NCI-H226 (cell line): Measurements from ENCODE around the gene ATXN1.

ENCODE experiments used
- DNase-seq: peaks from one replicate; pipeline ENCODE4 v3.0.0-alpha.2; 2015

ATXN1 gene

DNA sequence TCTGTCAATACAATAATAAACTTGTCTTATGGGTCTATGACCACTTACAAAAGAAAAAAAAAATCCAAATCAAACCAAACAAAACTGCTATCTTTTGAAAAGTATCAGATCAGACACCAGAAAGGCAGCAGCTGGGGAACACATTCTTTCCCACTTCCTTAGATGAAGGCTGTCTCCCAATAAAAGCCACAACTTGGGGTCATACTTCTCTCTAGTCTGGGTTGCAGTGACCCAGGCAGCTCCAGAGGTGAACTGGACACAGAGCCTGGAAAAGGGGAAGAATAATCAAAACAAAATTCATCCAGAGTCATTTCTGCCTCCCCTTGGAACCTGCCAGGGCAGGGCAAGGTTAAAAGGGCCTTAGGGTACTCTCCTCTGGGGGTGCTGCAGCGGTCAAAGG is 19.1 kb downstream of the ATXN1 start:
- no peak for DNase-seq

GRCh38 chr6:16741112-16742016 is 19.9 kb downstream of the ATXN1 start:
- peak; percentile 93 for DNase-seq

DNA sequence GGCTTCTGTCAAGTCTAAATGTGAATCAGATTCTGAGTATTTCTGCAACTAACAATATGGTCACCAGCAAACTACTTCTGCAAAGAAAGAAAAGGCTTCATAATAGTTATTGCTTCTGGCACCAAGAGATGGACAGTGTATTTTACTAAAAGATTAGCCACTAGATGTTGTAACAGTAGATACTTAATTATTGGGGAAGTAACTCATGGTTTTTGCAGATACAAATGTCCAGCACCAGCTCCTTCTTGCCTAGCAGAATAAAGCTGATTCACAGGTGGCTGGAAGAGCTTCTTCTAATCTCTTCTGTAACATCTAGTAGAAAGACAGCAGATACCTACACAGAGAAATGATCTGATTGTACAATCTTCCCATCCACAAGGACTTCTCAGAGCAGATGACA is 21.2 kb downstream of the ATXN1 start:
- DNase-seq, result no peak

DNA sequence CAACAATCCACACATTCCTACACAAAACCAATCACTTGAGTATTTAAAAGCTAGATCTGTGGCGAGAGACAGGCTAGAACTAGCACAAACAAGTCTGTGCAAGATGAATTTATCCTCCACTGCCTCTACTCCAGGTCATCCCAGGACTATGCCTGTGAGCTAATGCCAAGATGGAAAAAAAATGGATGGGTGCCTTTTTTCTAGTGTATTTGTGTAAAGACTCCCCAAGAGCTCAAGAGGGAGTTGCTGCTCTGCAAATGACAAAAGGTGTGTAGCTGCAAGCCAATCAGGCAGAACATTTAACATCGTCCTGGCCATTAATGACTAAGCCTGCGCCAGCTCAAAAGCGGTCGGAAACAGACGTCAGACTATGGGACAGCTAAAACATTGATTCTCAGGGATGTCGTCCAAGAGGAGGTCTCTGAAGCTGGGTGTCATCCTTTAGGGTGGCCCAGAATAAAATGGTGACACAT is 21.9 kb downstream of the ATXN1 start:
- peak; percentile 30 for DNase-seq

DNA sequence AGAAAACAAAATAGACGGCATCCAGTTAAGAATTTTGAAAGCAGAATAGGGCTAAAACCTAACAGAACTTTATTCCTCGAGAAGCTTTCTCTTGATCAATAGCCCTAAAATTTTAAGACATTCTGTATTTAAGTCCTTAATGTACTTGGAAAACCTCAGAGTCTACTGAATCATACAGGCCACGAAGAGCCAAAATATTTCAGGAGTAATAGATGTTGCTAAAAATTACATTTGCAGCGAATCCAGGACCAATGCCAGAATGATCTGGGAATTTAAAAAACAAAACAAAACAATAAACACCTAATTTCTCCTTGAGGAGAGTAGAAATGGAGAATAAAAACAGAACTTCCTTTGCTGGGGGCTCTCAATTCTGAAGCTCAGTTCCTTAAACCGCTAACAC is 23.3 kb downstream of the ATXN1 start:
- no peak for DNase-seq

DNA sequence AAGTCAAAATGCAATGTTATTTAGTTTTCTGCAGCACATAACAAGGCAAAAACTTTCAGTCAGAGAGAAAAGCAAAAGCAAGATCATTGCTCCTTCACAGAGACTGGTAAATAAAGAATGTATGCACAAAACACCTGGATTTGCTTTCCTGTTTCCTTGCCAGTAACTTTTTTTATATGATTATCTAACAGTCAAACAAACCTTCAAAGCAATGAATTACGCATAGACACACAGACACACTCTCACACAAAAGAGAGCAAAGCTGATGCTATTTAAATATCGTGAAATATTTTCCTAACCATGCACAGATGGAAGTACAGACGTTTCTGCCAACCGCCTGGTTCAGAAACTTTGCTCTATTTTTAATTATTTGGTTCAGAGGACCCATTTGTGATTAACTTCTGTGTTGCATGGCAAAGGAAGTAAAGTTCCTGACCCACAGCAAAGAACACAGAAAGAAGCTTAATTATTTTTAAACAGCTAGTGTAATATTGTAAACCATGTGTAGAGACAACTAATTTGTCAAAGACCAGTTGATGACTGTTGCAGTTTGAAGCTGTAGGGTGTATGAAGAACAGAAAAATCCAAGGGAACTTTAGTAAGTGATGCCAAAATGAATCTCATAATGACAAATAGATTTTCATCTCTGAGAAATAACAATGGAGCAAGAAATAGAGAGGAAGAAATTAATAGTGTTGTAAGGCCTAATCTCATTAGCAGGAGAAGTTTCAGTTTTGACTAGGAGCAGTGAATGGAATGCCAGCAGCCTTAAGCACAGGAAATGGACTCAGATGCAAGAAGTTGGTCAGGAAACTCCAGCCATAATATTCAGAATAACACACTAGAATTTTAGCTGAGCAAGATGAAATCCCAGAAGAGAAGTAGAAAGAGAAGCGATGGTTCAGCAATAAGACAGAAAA is 24.1 kb downstream of the ATXN1 start:
- peak; percentile 27 for DNase-seq

DNA sequence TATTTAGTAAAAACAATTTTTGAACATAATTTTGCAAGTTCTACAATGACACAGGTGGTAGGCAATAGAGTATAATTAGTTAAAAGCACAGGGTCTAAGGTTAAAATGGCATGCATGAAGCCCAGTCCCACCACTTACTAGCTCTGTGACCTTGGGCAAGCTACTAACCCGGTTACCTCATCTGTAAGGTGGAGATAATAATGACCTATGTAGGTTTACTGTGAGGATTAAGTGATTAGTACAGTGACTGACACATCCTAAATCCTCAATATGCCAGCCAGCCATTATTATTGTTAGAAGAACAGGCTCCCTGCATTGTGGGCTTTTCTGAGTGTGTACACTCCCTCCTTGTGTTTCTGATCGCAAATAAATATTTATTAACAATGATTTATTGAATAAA is 26.2 kb downstream of the ATXN1 start:
- DNase-seq, result no peak

DNA sequence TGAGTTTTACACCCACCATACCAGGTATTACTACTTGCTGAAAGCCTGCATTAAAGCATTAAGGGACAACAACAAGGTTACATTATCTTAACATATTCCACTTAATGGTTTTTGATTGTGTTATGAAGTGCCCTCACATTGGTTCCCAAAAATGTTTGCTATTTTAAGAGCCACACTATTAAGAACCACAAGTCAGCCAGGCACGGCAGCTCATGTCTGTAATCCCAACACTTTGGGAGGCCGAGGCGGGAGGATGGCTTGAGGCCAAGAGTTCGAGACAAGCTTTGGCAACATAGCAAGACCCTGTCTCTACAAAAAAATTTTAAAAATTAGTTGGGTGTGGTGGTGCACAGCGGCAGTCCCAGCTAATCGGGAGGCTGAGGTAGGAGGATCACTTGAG is 28.2 kb downstream of the ATXN1 start:
- DNase-seq, result no peak

DNA sequence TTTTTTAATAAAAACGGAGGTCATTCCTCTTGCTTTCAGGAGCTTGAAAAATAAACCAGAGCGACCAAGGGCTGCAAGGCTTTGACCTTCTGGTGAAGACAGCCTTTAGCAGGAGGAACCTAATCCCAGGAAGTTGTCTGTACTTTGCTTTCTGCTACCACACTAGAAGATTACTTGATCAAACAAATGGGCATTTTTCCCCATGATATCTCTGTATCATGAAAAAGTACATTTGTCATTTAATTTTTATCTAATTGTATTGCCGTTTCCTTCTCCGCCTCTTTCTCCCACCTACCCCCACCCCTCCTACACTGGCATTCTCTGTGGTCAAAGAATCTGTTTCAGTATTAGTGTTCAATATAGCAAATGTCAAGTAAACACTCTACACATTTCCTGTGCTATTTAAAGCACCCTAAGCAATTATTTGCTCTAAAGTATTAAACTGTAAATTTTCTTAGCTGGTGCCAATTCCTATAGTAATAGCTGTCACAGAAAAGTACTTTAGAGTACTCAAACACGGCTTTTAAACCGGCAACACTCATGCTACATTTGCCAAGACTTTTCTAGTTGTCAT is 29.7 kb downstream of the ATXN1 start:
- DNase-seq, result no peak

GRCh38 chr6:16730738-16731477 is 30.4 kb downstream of the ATXN1 start:
- DNase-seq, result no peak

DNA sequence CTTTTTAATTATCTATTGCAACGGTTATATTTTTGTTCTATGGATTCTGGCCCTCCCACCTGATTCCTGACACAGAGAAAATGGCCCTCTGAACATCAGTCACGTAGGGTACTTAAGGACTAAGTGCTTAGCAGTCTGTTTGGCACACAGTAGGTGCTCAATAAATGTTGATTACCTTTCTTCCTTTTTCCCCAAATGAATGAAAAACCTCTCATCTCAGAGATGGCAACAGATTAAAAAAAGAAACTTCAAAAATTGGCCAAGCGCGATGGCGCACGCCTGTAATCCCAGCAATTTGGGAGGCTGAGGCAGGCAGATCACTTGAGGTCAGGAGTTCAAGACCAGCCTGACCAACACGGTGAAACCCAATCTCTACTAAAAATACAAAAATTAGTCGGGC is 31.5 kb downstream of the ATXN1 start:
- DNase-seq, result no peak

- DNase-seq, result no peak
These were observed 32.0 kb downstream of the ATXN1 start for GRCh38 chr6:16729183-16729691.

- DNase-seq, result no peak
These were observed 32.6 kb downstream of the ATXN1 start for GRCh38 chr6:16728513-16729182.

GRCh38 chr6:16727996-16728395 is 33.3 kb downstream of the ATXN1 start:
- DNase-seq, result no peak

DNA sequence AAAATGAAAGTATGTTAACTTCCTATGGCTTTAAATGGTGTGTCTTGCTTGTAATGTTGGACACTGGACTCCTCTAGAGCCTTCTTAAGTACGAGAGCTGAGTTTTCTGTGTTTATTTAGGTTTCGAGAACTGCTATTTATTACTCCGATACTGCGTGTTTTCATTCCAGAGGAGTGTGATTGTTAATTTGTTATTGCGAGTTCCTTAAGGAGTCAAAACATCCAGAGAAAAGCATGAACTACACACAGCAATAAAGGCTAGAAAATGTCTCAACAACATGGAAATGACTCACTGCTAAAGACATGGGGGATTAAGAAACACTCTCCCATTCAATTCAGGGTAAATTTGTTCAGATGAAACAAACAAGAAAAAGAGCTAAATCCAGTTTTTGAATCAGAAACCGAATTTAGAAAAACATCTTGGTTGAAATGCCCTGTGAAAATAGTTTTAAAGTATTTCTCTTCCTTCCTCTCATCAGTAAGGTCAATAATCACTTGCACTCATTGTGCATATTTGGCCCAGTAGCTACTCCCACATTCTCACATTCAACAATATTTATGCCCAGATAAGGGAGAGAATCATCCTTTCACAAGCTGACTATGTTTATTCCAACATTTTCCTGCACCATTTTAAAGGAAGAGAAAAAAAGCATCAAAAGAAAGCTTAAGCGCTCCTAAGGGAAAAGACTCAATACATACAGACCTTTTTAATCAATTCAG is 36.0 kb downstream of the ATXN1 start:
- peak; percentile 66 for DNase-seq

- DNase-seq, result peak; percentile 94
These were observed 37.4 kb downstream of the ATXN1 start for GRCh38 chr6:16723826-16724225.

DNA sequence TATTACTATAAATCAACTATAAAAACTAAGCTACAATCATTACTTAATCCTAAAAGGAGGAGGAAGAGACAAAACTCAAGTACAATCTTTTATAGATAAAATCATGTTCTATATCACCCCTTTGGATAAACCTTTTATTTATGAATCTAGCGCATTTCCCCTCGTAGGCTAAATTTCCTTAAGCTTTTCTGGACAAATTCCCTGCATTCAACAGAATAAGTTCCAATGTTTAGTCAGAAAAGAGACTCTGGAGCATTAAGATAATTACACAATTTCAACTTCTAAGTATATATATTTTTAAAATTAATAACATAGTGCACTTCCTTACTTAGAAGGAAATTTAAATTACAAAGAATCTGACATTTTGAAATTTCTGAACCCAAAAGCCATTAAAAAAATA is 37.9 kb downstream of the ATXN1 start:
- no peak for DNase-seq

DNA sequence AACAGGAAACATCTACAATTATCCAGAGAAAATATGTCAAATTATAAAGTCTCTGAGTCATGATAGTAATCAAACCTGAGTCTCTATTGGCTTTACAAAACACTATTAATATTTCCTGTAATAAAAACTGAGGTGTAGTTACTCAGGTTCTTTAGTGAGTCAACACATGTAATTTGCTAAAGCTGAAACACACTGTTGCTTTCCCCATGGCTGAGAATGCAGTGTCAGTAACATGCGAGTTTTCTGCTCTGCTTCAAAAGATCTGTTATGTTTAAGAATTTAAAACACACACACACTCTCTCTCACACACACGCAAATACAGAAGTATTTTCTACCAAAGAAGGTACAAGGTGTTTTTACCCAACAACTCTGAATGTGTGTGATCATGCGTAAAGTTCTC is 38.6 kb downstream of the ATXN1 start:
- DNase-seq, result no peak

- DNase-seq, result no peak
These were observed 39.3 kb downstream of the ATXN1 start for GRCh38 chr6:16721977-16722376.

GRCh38 chr6:16720861-16721260 is 40.4 kb downstream of the ATXN1 start:
- DNase-seq, result no peak

DNA sequence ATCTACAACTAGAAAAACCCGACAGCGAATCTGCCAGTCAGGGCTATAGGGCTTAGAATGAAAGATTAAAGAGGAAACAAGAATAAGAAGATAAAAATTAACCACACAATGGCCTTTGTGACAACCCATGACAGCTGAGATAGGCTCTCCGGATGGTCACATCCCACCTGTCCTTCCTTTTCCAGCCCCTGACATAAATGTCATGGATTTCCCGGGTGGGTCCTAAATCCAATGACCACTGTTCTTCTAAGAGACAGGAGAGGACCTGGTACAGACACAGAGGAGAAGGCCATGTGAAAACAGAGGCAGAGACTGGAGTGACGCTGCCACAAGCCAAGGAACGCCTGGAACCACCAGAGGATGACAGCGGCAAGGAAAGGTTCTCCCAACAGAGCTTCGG is 41.8 kb downstream of the ATXN1 start:
- no peak for DNase-seq
